Peyer's patch (tissue), 4 donors: ENCODE measurements around the gene DUOX1. TPM values are rescaled to one million over a fixed set of nuclear protein-coding genes. Genes with fewer than 3 reads are reported as not detected.

Experiments used
- DNase-seq, 3 donors: peaks; one replicate each; pipeline ENCODE4 v3.0.0-alpha.2; 2017 to 2019
- H3K27ac ChIP-seq, 4 donors: fragments of 200-600 bp; sonication (generic); one replicate each; pipeline ENCODE4 v1.5.1; 2016 to 2019
- H3K27me3 ChIP-seq, 2 donors: fragments of 200-600 bp; sonication (generic); one replicate each; pipeline ENCODE4 v1.5.1; 2019
- H3K36me3 ChIP-seq, 3 donors: fragments of 200-600 bp; sonication (generic); one replicate each; pipeline ENCODE4 v1.5.1; 2016 to 2019
- H3K4me1 ChIP-seq, 4 donors: fragments of 200-600 bp; sonication (generic); one replicate each; pipeline ENCODE4 v1.5.1; 2016 to 2019
- H3K4me3 ChIP-seq, 4 donors: fragments of 200-600 bp; sonication (generic); 1 replicate in 3 of 4; 2 replicates in 1 of 4; pipeline ENCODE4 v1.5.1; 2016 to 2019; ENCODE audit warnings: mild to moderate bottlenecking in 1 of 4
- H3K9me3 ChIP-seq, 4 donors: fragments of 200-600 bp; sonication (generic); one replicate each; pipeline ENCODE4 v1.5.1; 2016 to 2019; ENCODE audit warnings: mild to moderate bottlenecking in 1 of 4
- CTCF ChIP-seq, 6 experiments: fragments of 450-650 bp in 4 of 6; fragments of 200-600 bp in 2 of 6; sonication (generic) in 1 of 6; IDR thresholded peaks; one replicate each; pipeline ENCODE4 v1.5.1; 2017 to 2019; ENCODE audit warnings: antibody characterized with exemption in 6 of 6, mild to moderate bottlenecking in 3 of 6, moderate library complexity in 1 of 6
- POLR2A ChIP-seq, 2 donors: fragments of 450-650 bp; IDR thresholded peaks; one replicate each; pipeline ENCODE4 v1.5.1; 2017; ENCODE audit warnings: antibody characterized with exemption in 2 of 2, mild to moderate bottlenecking in 2 of 2, moderate library complexity in 2 of 2
- total RNA-seq, 4 donors: library from RNA; depleted of rRNA; stranded (reverse); fragments of >200 nt; gene quantifications; one replicate each; pipeline ENCODE4 v1.1.0, GENCODE V29; 2016

The DUOX1 gene
- total RNA-seq, 4 donors from 2014 or later = 0.35 to 0.54 TPM; not detected in 2

- no peaks in the 10 kb centered on the region for H3K27me3 ChIP-seq
- H3K9me3 ChIP-seq = no peaks in the 10 kb centered on the region
- no peaks in the 10 kb centered on the region for H3K36me3 ChIP-seq
- no peak overlapping the region for H3K27ac ChIP-seq
- TF ChIP-seq CTCF (IDR thresholded peaks at IDR 0.05) (no peak), POLR2A (IDR thresholded peaks at IDR 0.05) (no peak)
- H3K4me3 ChIP-seq = no peak overlapping the region
- DNase-seq = no peak
- H3K4me1 ChIP-seq = no peaks in the 10 kb centered on the region
Observed at GRCh38 chr15:45093622-45094357, 36.0 kb upstream of the DUOX1 start.

GRCh38 chr15:45094358-45094730, 35.5 kb upstream of the DUOX1 start:
- no peak overlapping the region for H3K4me3 ChIP-seq
- no peaks in the 10 kb centered on the region for H3K27me3 ChIP-seq
- no peaks in the 10 kb centered on the region for H3K4me1 ChIP-seq
- H3K27ac ChIP-seq = no peak overlapping the region
- no peaks in the 10 kb centered on the region for H3K9me3 ChIP-seq
- DNase-seq = no peak
- TF ChIP-seq CTCF (IDR thresholded peaks at IDR 0.05) (no peak), POLR2A (IDR thresholded peaks at IDR 0.05) (no peak)
- no peaks in the 10 kb centered on the region for H3K36me3 ChIP-seq

GRCh38 chr15:45095661-45096060, 34.1 kb upstream of the DUOX1 start:
- H3K9me3 ChIP-seq = no peaks in the 10 kb centered on the region
- H3K27ac ChIP-seq = no peak overlapping the region
- H3K4me1 ChIP-seq = no peaks in the 10 kb centered on the region
- TF ChIP-seq POLR2A (IDR thresholded peaks at IDR 0.05) (no peak), CTCF (IDR thresholded peaks at IDR 0.05) (no peak)
- H3K4me3 ChIP-seq = no peak overlapping the region
- H3K27me3 ChIP-seq = no peaks in the 10 kb centered on the region
- H3K36me3 ChIP-seq = no peaks in the 10 kb centered on the region
- no peak for DNase-seq

- H3K4me3 ChIP-seq = no peak overlapping the region
- H3K4me1 ChIP-seq = no peaks in the 10 kb centered on the region
- no peaks in the 10 kb centered on the region for H3K27me3 ChIP-seq
- DNase-seq = no peak
- H3K9me3 ChIP-seq = no peaks in the 10 kb centered on the region
- TF ChIP-seq POLR2A (IDR thresholded peaks at IDR 0.05) = no peak
- H3K36me3 ChIP-seq = no peaks in the 10 kb centered on the region
- no peak overlapping the region for H3K27ac ChIP-seq
Observed at GRCh38 chr15:45097466-45097865, 32.3 kb upstream of the DUOX1 start.

GRCh38 chr15:45099549-45100165, 30.1 kb upstream of the DUOX1 start:
- H3K27me3 ChIP-seq = no peaks in the 10 kb centered on the region
- DNase-seq = no peak
- no peaks in the 10 kb centered on the region for H3K9me3 ChIP-seq
- H3K4me1 ChIP-seq = no peaks in the 10 kb centered on the region
- no peak overlapping the region for H3K27ac ChIP-seq
- H3K4me3 ChIP-seq = no peak overlapping the region
- no peak for TF ChIP-seq CTCF (IDR thresholded peaks at IDR 0.05)
- no peak for TF ChIP-seq POLR2A (IDR thresholded peaks at IDR 0.05)
- no peaks in the 10 kb centered on the region for H3K36me3 ChIP-seq

GRCh38 chr15:45100884-45101625, 28.7 kb upstream of the DUOX1 start:
- DNase-seq = no peak
- H3K27me3 ChIP-seq = no peaks in the 10 kb centered on the region
- no peaks in the 10 kb centered on the region for H3K9me3 ChIP-seq
- no peak overlapping the region for H3K4me3 ChIP-seq
- no peak overlapping the region for H3K27ac ChIP-seq
- no peaks in the 10 kb centered on the region for H3K4me1 ChIP-seq
- H3K36me3 ChIP-seq = no peaks in the 10 kb centered on the region
- TF ChIP-seq POLR2A (IDR thresholded peaks at IDR 0.05) (no peak), CTCF (IDR thresholded peaks at IDR 0.05) (no peak)
